ENCODE data around the gene ZNF185.

ZNF185 gene

DNA sequence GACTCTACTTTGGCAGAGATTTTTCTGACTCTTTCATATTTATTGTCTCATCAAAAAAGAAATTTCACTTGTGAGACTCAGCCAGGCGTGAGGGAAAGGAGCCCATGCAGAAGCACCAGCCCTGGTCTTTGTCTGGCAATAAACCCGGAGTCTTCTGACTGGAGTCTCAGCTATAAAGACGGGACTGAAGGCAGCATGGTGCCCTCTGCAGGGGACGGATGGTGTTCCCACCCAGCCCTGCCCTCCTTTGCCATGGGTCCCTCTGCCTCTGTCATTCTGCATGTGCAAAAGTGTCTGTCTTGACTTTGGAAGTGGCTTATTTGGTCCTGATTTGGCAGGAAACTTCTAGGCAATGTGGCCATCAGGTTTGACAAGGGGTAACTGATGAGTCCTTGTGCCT, 14.2 kb downstream of the ZNF185 start:
- Histone ChIP-seq H3K9ac (ENCODE audit: insufficient read length, low read depth) (no peak overlapping the region), H3K4me1 (ENCODE audit: insufficient read depth, insufficient read length) (peaks cover 3% of the 10 kb centered on the region), H3K36me3 (ENCODE audit: insufficient read depth, insufficient read length, low read length) (no peaks in the 10 kb centered on the region), H3K9me3 (ENCODE audit: insufficient read depth, low read length) (no peaks in the 10 kb centered on the region), H3K27me3 (ENCODE audit: insufficient read depth, insufficient read length) (no peaks in the 10 kb centered on the region), H3K4me3 (ENCODE audit: insufficient read length, low read depth) (no peak overlapping the region)
- TF ChIP-seq SUZ12 (IDR thresholded peaks at IDR 0.05; ENCODE audit: extremely low read depth, insufficient read depth, insufficient read length): no peak
- TF ChIP-seq YY1 (IDR thresholded peaks at IDR 0.05; ENCODE audit: insufficient read depth, insufficient read length): no peak
- no peak for TF ChIP-seq ZNF274 (IDR thresholded peaks at IDR 0.05; ENCODE audit: low read depth, low read length)
- no peak for DNase-seq (ENCODE audit: low read depth, low spot score)

GRCh38 chrX:152912641-152913040, 14.8 kb downstream of the ZNF185 start:
- H3K27me3 ChIP-seq (ENCODE audit: insufficient read depth, insufficient read length): no peaks in the 10 kb centered on the region
- no peak overlapping the region for H3K9ac ChIP-seq (ENCODE audit: insufficient read length, low read depth)
- no peak for DNase-seq (ENCODE audit: low read depth, low spot score)
- peaks cover 3% of the 10 kb centered on the region for H3K4me1 ChIP-seq (ENCODE audit: insufficient read depth, insufficient read length)
- H3K4me3 ChIP-seq (ENCODE audit: insufficient read length, low read depth): no peak overlapping the region
- no peaks in the 10 kb centered on the region for H3K9me3 ChIP-seq (ENCODE audit: insufficient read depth, low read length)
- TF ChIP-seq SUZ12 (IDR thresholded peaks at IDR 0.05; ENCODE audit: extremely low read depth, insufficient read depth, insufficient read length) (no peak), YY1 (IDR thresholded peaks at IDR 0.05; ENCODE audit: insufficient read depth, insufficient read length) (no peak), ZNF274 (IDR thresholded peaks at IDR 0.05; ENCODE audit: low read depth, low read length) (no peak)
- H3K36me3 ChIP-seq (ENCODE audit: insufficient read depth, insufficient read length, low read length): no peaks in the 10 kb centered on the region

DNA sequence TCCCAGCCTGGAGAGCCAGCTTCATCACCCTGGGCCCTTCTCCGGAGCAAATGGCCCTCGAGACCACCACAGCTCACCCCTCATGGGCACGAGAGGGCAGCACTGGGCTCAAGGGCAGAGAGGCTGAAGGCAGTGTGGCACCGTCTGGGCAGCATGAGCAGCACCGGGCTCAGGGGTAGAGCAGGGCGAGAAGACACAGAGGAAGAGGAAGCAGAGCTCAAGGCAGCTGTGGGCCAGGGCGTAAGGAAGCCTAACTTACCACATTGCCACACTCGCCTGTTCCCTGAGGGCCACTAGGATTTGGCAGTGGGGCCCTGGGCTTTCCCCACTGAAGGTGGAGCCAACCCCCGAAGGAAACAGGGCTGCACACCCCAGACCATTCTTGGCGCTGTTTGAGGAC, 15.5 kb downstream of the ZNF185 start:
- Histone ChIP-seq H3K36me3 (ENCODE audit: insufficient read depth, insufficient read length, low read length) (peaks cover 3% of the 10 kb centered on the region), H3K9me3 (ENCODE audit: insufficient read depth, low read length) (no peaks in the 10 kb centered on the region), H3K4me3 (ENCODE audit: insufficient read length, low read depth) (no peak overlapping the region), H3K9ac (ENCODE audit: insufficient read length, low read depth) (no peak overlapping the region), H3K4me1 (ENCODE audit: insufficient read depth, insufficient read length) (peaks cover 3% of the 10 kb centered on the region), H3K27me3 (ENCODE audit: insufficient read depth, insufficient read length) (no peaks in the 10 kb centered on the region)
- no peak for DNase-seq (ENCODE audit: low read depth, low spot score)
- TF ChIP-seq SUZ12 (IDR thresholded peaks at IDR 0.05; ENCODE audit: extremely low read depth, insufficient read depth, insufficient read length) (no peak), YY1 (IDR thresholded peaks at IDR 0.05; ENCODE audit: insufficient read depth, insufficient read length) (no peak), ZNF274 (IDR thresholded peaks at IDR 0.05; ENCODE audit: low read depth, low read length) (no peak)

DNA sequence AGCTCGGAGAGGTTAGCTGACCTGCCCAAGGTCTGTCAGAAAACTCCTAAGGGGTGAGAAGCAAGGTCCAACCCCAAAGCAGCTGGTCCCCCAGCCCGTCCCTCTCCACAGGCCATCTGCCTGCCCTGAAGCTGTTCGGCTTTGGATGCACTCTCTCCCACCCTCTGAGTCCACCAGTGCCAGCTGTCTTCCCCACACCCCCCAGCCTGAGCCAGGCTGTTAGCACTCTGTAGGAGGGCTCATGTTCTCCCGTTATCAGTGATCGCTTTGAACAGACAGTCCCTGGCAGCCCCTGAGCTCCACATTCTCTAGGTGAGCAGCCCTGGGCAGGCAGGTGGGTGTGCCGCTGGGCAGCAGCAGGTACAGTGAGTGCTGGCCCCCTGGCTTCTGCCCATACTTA, 16.0 kb downstream of the ZNF185 start:
- DNase-seq (ENCODE audit: low read depth, low spot score): no peak
- TF ChIP-seq YY1 (IDR thresholded peaks at IDR 0.05; ENCODE audit: insufficient read depth, insufficient read length): no peak
- TF ChIP-seq ZNF274 (IDR thresholded peaks at IDR 0.05; ENCODE audit: low read depth, low read length): no peak
- TF ChIP-seq SUZ12 (IDR thresholded peaks at IDR 0.05; ENCODE audit: extremely low read depth, insufficient read depth, insufficient read length): no peak
- Histone ChIP-seq H3K36me3 (ENCODE audit: insufficient read depth, insufficient read length, low read length) (peaks cover 3% of the 10 kb centered on the region), H3K9ac (ENCODE audit: insufficient read length, low read depth) (no peak overlapping the region), H3K4me1 (ENCODE audit: insufficient read depth, insufficient read length) (peaks cover 3% of the 10 kb centered on the region), H3K9me3 (ENCODE audit: insufficient read depth, low read length) (no peaks in the 10 kb centered on the region), H3K27me3 (ENCODE audit: insufficient read depth, insufficient read length) (no peaks in the 10 kb centered on the region), H3K4me3 (ENCODE audit: insufficient read length, low read depth) (no peak overlapping the region)

- H3K4me3 ChIP-seq (ENCODE audit: insufficient read length, low read depth): no peak overlapping the region
- no peak overlapping the region for H3K9ac ChIP-seq (ENCODE audit: insufficient read length, low read depth)
- no peak for DNase-seq (ENCODE audit: low read depth, low spot score)
- peaks cover 6% of the 10 kb centered on the region for H3K36me3 ChIP-seq (ENCODE audit: insufficient read depth, insufficient read length, low read length)
- TF ChIP-seq YY1 (IDR thresholded peaks at IDR 0.05; ENCODE audit: insufficient read depth, insufficient read length) (no peak), ZNF274 (IDR thresholded peaks at IDR 0.05; ENCODE audit: low read depth, low read length) (no peak), SUZ12 (IDR thresholded peaks at IDR 0.05; ENCODE audit: extremely low read depth, insufficient read depth, insufficient read length) (no peak)
- no peaks in the 10 kb centered on the region for H3K9me3 ChIP-seq (ENCODE audit: insufficient read depth, low read length)
- peaks cover 3% of the 10 kb centered on the region for H3K4me1 ChIP-seq (ENCODE audit: insufficient read depth, insufficient read length)
- no peaks in the 10 kb centered on the region for H3K27me3 ChIP-seq (ENCODE audit: insufficient read depth, insufficient read length)
Measured at GRCh38 chrX:152915541-152916241, 17.8 kb downstream of the ZNF185 start.

- H3K9me3 ChIP-seq (ENCODE audit: insufficient read depth, low read length): no peaks in the 10 kb centered on the region
- no peak for TF ChIP-seq ZNF274 (IDR thresholded peaks at IDR 0.05; ENCODE audit: low read depth, low read length)
- TF ChIP-seq YY1 (IDR thresholded peaks at IDR 0.05; ENCODE audit: insufficient read depth, insufficient read length): no peak
- TF ChIP-seq SUZ12 (IDR thresholded peaks at IDR 0.05; ENCODE audit: extremely low read depth, insufficient read depth, insufficient read length): no peak
- no peak overlapping the region for H3K4me3 ChIP-seq (ENCODE audit: insufficient read length, low read depth)
- H3K9ac ChIP-seq (ENCODE audit: insufficient read length, low read depth): no peak overlapping the region
- peaks cover 3% of the 10 kb centered on the region for H3K4me1 ChIP-seq (ENCODE audit: insufficient read depth, insufficient read length)
- no peaks in the 10 kb centered on the region for H3K27me3 ChIP-seq (ENCODE audit: insufficient read depth, insufficient read length)
- no peak for DNase-seq (ENCODE audit: low read depth, low spot score)
- peaks cover 6% of the 10 kb centered on the region for H3K36me3 ChIP-seq (ENCODE audit: insufficient read depth, insufficient read length, low read length)
Measured at GRCh38 chrX:152917656-152918579, 20.1 kb downstream of the ZNF185 start.

- no peak for TF ChIP-seq SUZ12 (IDR thresholded peaks at IDR 0.05; ENCODE audit: extremely low read depth, insufficient read depth, insufficient read length)
- no peak for TF ChIP-seq YY1 (IDR thresholded peaks at IDR 0.05; ENCODE audit: insufficient read depth, insufficient read length)
- TF ChIP-seq ZNF274 (IDR thresholded peaks at IDR 0.05; ENCODE audit: low read depth, low read length): no peak
- H3K36me3 ChIP-seq (ENCODE audit: insufficient read depth, insufficient read length, low read length): peaks cover 6% of the 10 kb centered on the region
- DNase-seq (ENCODE audit: low read depth, low spot score): no peak
- H3K4me1 ChIP-seq (ENCODE audit: insufficient read depth, insufficient read length): peaks cover 3% of the 10 kb centered on the region
- no peak overlapping the region for H3K9ac ChIP-seq (ENCODE audit: insufficient read length, low read depth)
- no peaks in the 10 kb centered on the region for H3K9me3 ChIP-seq (ENCODE audit: insufficient read depth, low read length)
- H3K4me3 ChIP-seq (ENCODE audit: insufficient read length, low read depth): no peak overlapping the region
- no peaks in the 10 kb centered on the region for H3K27me3 ChIP-seq (ENCODE audit: insufficient read depth, insufficient read length)
Measured at GRCh38 chrX:152918707-152919106, 20.8 kb downstream of the ZNF185 start.
